GM12878 (cell line): Measurements from ENCODE around the gene PI4KA. TPM values are rescaled to one million over a fixed set of nuclear protein-coding genes. Genes with fewer than 3 reads are reported as not detected.

Experiments
- ATAC-seq: fragments of 200-7000 bp; cut with Tn5 transposase; 3 replicates; pipeline ENCODE4 v1.9.1; 2020; ENCODE audit warnings: mild to moderate bottlenecking, moderate library complexity
- BruUV-seq: library from RNA; stranded (reverse); fragments of 400-500 nt; replicated peaks from 2 replicates; lab custom pipeline; 2021; lab: Mats Ljungman, UMichigan
- CTCF ChIA-PET: fragments of 300-600 bp; sonication (Branson Sonifier 250); formaldehyde crosslinking; extraction: SDS; loops from one replicate; lab custom pipeline; 2021; ENCODE audit warnings: inconsistent platforms; lab: Yijun Ruan, JAX
- POLR2A ChIA-PET: fragments of 350-600 bp; formaldehyde crosslinking; extraction: SDS; loops from one replicate; lab custom pipeline; 2021; ENCODE audit warnings: inconsistent platforms; lab: Charles Lee
- RAD21 ChIA-PET: fragments of 300-600 bp; sonication (Branson Sonifier 250); formaldehyde crosslinking; loops from one replicate; lab custom pipeline; 2023; ENCODE audit warnings: antibody characterized with exemption; ENCODE audit not compliant: unreplicated experiment; lab: Charles Lee
- SMC1A ChIA-PET: fragments of 300-600 bp; sonication (Branson Sonifier 250); formaldehyde crosslinking; loops from one replicate; lab custom pipeline; 2023; ENCODE audit not compliant: unreplicated experiment, uncharacterized antibody; lab: Charles Lee
- DNase-seq: peaks from one replicate; pipeline ENCODE4 v3.0.0-alpha.2; 2011; ENCODE audit warnings: low read depth, low spot score
- FAIRE-seq: peaks from 3 replicates; lab custom pipeline; 2011; peaks lifted over from hg19 to GRCh38; lab: Jason Lieb, UNC
- H2AFZ ChIP-seq: 2 replicates; pipeline ENCODE4 v1.6.0; 2011; ENCODE audit warnings: low read depth, low read length, control low read depth; ENCODE audit not compliant: control insufficient read depth
- H3K27ac ChIP-seq: 2 replicates; pipeline ENCODE4 v1.5.1; 2011; ENCODE audit warnings: control low read depth; ENCODE audit not compliant: control insufficient read depth, insufficient read depth
- H3K27me3 ChIP-seq, 2 experiments: replicated peaks in 1 of 2; 2 replicates each; pipeline versions ENCODE4 v1.6.0 to v1.6.1; 2011; ENCODE audit warnings: low read length in 1 of 2; ENCODE audit not compliant: control insufficient read depth in 2 of 2, insufficient read depth in 2 of 2
- H3K36me3 ChIP-seq, 2 experiments: 2 replicates each; pipeline ENCODE4 v1.5.1; 2011; ENCODE audit warnings: low read length in 1 of 2; ENCODE audit not compliant: control insufficient read depth in 2 of 2, insufficient read depth in 2 of 2
- H3K4me1 ChIP-seq: 2 replicates; pipeline ENCODE4 v1.6.1; 2011; ENCODE audit warnings: mild to moderate bottlenecking, low read length, moderate library complexity, mixed read lengths; ENCODE audit not compliant: control insufficient read depth, insufficient read depth
- H3K4me2 ChIP-seq: 2 replicates; pipeline ENCODE4 v1.6.0; 2011; ENCODE audit warnings: control low read depth; ENCODE audit not compliant: control insufficient read depth, insufficient read depth
- H3K4me3 ChIP-seq: fragments of 200-600 bp; sonication (generic); 2 replicates; pipeline ENCODE4 v1.5.1; 2016
- H3K79me2 ChIP-seq: 2 replicates; pipeline ENCODE4 v1.6.0; 2011; ENCODE audit warnings: low read length; ENCODE audit not compliant: control insufficient read depth, insufficient read depth
- H3K9ac ChIP-seq: 2 replicates; pipeline ENCODE4 v1.8.0; 2011; ENCODE audit warnings: low read length, control low read depth, mixed read lengths; ENCODE audit not compliant: control insufficient read depth, insufficient read depth
- H3K9me3 ChIP-seq: replicated peaks from 3 replicates; pipeline ENCODE4 v1.5.1; 2011; ENCODE audit warnings: mild to moderate bottlenecking, low read length; ENCODE audit not compliant: control insufficient read depth, insufficient read depth
- H4K20me1 ChIP-seq: 2 replicates; pipeline ENCODE4 v1.6.0; 2011; ENCODE audit not compliant: control insufficient read depth, insufficient read depth
- BHLHE40 ChIP-seq, 2 experiments: fragments of 450-650 bp in 1 of 2; IDR thresholded peaks; 2 replicates each; pipeline ENCODE4 v1.6.1; 2011 to 2017; ENCODE audit warnings: low read depth in 2 of 2, borderline replicate concordance in 1 of 2, improper control_type of control experiment in 1 of 2, low read length in 1 of 2, mild to moderate bottlenecking in 1 of 2
- CBX3 ChIP-seq: fragments of 200-600 bp; sonication (generic); IDR thresholded peaks from 2 replicates; pipeline ENCODE4 v1.6.1; 2016; ENCODE audit warnings: low read depth, borderline replicate concordance
- CHD2 ChIP-seq: IDR thresholded peaks from 2 replicates; pipeline ENCODE4 v1.6.1; 2011; ENCODE audit warnings: low read depth, low read length, improper control_type of control experiment, borderline replicate concordance
- CREB1 ChIP-seq: IDR thresholded peaks from 2 replicates; pipeline ENCODE4 v1.6.1; 2012; ENCODE audit warnings: low read depth, mild to moderate bottlenecking, inconsistent platforms
- EED ChIP-seq: sonication (generic); IDR thresholded peaks from 2 replicates; pipeline ENCODE4 v1.6.1; 2016; ENCODE audit warnings: antibody characterized with exemption, low read depth
- HDAC2 ChIP-seq: fragments of 200-600 bp; sonication (generic); IDR thresholded peaks from 2 replicates; pipeline ENCODE4 v1.6.1; 2017
- NR2C1 ChIP-seq: fragments of 450-650 bp; IDR thresholded peaks from 2 replicates; pipeline ENCODE4 v1.6.1; 2017; ENCODE audit warnings: antibody characterized with exemption, mild to moderate bottlenecking, moderate library complexity
- PML ChIP-seq: IDR thresholded peaks from 2 replicates; pipeline ENCODE4 v1.6.1; 2012; ENCODE audit warnings: low read length, inconsistent platforms
- SPI1 ChIP-seq: IDR thresholded peaks from 2 replicates; pipeline ENCODE4 v1.6.1; 2011; ENCODE audit warnings: low read depth, mild to moderate bottlenecking, low read length, moderate library complexity, borderline replicate concordance; ENCODE audit not compliant: insufficient read depth
- TCF3 ChIP-seq: IDR thresholded peaks from 2 replicates; pipeline ENCODE4 v1.6.1; 2012; ENCODE audit warnings: low read depth, mild to moderate bottlenecking, low read length, borderline replicate concordance; ENCODE audit not compliant: insufficient read depth
- YBX1 ChIP-seq: fragments of 450-650 bp; IDR thresholded peaks from 2 replicates; pipeline ENCODE4 v1.6.1; 2016; ENCODE audit warnings: antibody characterized with exemption
- ZNF24 ChIP-seq: fragments of 450-650 bp; IDR thresholded peaks from 2 replicates; pipeline ENCODE4 v1.6.1; 2017; ENCODE audit warnings: antibody characterized with exemption, mild to moderate bottlenecking
- ZNF384 ChIP-seq: IDR thresholded peaks from 2 replicates; pipeline ENCODE4 v1.6.1; 2012; ENCODE audit warnings: low read depth, mild to moderate bottlenecking, low read length, improper control_type of control experiment, borderline replicate concordance
- WGBS: methylation state at CpG from one replicate; pipeline ENCODE4 v1.1.6; 2016; ENCODE audit warnings: low lambda C conversion rate; ENCODE audit not compliant: insufficient replicate concordance, insufficient coverage; ENCODE audit errors: missing lambda C conversion rate; 5-methylcytosine and 5-hydroxymethylcytosine counted together
- in situ Hi-C: fragments of 300-500 bp; cut with MboI; formaldehyde crosslinking; loops from 9 replicates; pipeline ENCODE4 v1.14.3; 2018; ENCODE audit warnings: mixed read lengths
- intact Hi-C: fragments of 100-400 bp; cut with micrococcal nuclease; formaldehyde crosslinking; loops from one replicate; pipeline ENCODE4 v1.14.2; 2022; ENCODE audit not compliant: unreplicated experiment
- polyA plus RNA-seq, 11 experiments: library from polyadenylated mRNA; depleted of rRNA in 4 of 11; unstranded in 6 of 11; stranded (reverse) in 5 of 11; fragments of >200 nt; fragmentation: Nextera tagmentation in 4 of 11; fragmentation: Illumina TruSeq in 1 of 11; extraction: Ambion mirVana in 4 of 11; extraction: Trizol in 1 of 11; gene quantifications; 1 replicate in 1 of 11; 2 replicates in 10 of 11; pipeline versions ENCODE4 v1.2.1 to v1.2.3, GENCODE V29; 2011 to 2016; ENCODE audit warnings: inconsistent platforms in 2 of 11, missing spikeins in 2 of 11, low read depth in 1 of 11
- total RNA-seq, 4 experiments: library from RNA; depleted of rRNA in 3 of 4; stranded (reverse); fragments of >200 nt in 3 of 4; fragmentation: Illumina TruSeq in 1 of 4; extraction: Trizol in 1 of 4; gene quantifications; 2 replicates each; pipeline versions ENCODE4 v1.2.1 to v1.2.3, GENCODE V29; 2013 to 2021
- TF ChIP-seq, protein P1 (sequence below): IDR thresholded peaks from 2 replicates; pipeline ENCODE4 v1.6.1; 2011; ENCODE audit warnings: low read depth, low read length, improper control_type of control experiment, borderline replicate concordance
- TF ChIP-seq, protein P2 (sequence below): fragments of 450-650 bp; IDR thresholded peaks from 2 replicates; pipeline ENCODE4 v1.6.1; 2014; ENCODE audit warnings: mild to moderate bottlenecking

The PI4KA gene
- total and polyA plus RNA-seq, 10 of the 15 experiments (the other 5 are each of a cell fraction or from before 2014, with no cell fraction given): 4.2 to 78.4 (median 42.1) TPM

DNA sequence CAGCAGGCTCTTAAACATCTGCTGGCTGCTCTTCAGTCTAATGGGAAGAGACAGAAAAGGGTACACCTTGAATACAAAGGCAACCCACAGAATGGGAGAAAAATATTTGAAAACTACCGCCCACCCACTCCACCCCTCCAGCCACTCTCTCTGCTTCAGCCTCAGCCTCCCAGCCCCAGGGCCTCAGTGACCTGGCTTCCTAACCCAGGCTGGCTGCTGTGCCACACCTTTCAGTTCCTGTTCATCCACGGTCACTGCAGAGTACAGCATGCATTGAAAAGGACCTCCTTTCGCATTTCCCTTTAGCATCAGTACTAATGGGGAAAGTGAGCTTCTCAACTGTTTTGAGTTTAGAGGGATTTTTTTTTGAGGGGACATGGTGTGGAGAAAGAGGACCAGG lies 113.5 kb downstream of the PI4KA start:
- POLR2A ChIA-PET: interaction anchor here (1.4 kb wide), 1 partner anchor 42 kb away, joined by 3 read pairs; no protein-coding TSS in a partner anchor
- BruUV-seq: no TSS peak
- RAD21 ChIA-PET: no interaction called here
- no peaks in the 10 kb centered on the region; the same call in 2 of the 3 replicates for H3K9me3 ChIP-seq
- DNase-seq: no peak
- SMC1A ChIA-PET: no interaction called here
- TF ChIP-seq EED: no peak
- peak; percentile 34; the same call in 1 of the 2 replicates for TF ChIP-seq SPI1
- CTCF ChIA-PET: interaction anchor here (0.6 to 3.0 kb wide), 3 partner anchors 39 to 300 kb away, joined by 3 to 19 read pairs (median 3); no protein-coding TSS in a partner anchor
- no peaks in the 10 kb centered on the region for H3K27me3 ChIP-seq
- FAIRE-seq: no peak
- in situ Hi-C loops (no loop called here), intact Hi-C loops (no loop called here)
- no peak overlapping the region for H3K9ac ChIP-seq
- H3K4me2 ChIP-seq: no peak overlapping the region
- no peak for ATAC-seq
- peaks cover 5 to 20% of the 10 kb centered on the region in 2 experiments for H3K36me3 ChIP-seq
- H3K4me1 ChIP-seq: peaks cover 29% of the 10 kb centered on the region
- peak overlapping the region; percentile 25; the same call in 1 of the 2 replicates for H3K27ac ChIP-seq
- H4K20me1 ChIP-seq: no peaks in the 10 kb centered on the region
- no peak overlapping the region for H2AFZ ChIP-seq
- no peak overlapping the region for H3K4me3 ChIP-seq
- WGBS: 41% methylated on average over 3 of the region's 3 CpGs
- H3K79me2 ChIP-seq: no peaks in the 10 kb centered on the region

DNA sequence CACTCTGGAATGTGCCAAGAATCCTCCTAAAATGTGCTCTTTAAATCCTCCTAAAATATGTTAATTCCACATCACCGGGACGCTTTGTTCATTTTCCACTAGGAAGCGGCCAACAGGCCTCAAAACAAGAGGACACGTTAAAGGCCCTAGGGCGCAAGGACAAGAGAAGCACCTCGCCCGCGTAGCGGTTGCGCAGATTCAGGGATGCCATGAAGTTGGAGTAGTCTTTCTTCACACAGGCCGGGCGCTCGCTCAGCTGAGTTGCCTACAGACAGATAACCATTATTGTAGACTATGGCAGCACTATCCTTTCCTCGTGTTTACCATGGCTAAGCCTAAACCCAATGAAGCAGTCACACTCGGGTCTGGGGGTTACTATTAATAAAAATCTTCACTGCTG lies 114.2 kb downstream of the PI4KA start:
- no peak overlapping the region for H3K4me2 ChIP-seq
- BruUV-seq: no TSS peak
- H3K27me3 ChIP-seq: no peaks in the 10 kb centered on the region
- H3K9ac ChIP-seq: no peak overlapping the region
- POLR2A ChIA-PET: no interaction called here
- no peaks in the 10 kb centered on the region for H3K79me2 ChIP-seq
- H3K4me1 ChIP-seq: peaks cover 22% of the 10 kb centered on the region
- H3K36me3 ChIP-seq: peaks cover 5 to 20% of the 10 kb centered on the region in 2 experiments
- intact Hi-C loops (loop anchor here (5.0 kb wide), 1 partner anchor 137 kb away; no protein-coding TSS in a partner anchor), in situ Hi-C loops (no loop called here)
- no peak for FAIRE-seq
- RAD21 ChIA-PET: no interaction called here
- CTCF ChIA-PET: interaction anchor here (1.2 to 3.0 kb wide), 2 partner anchors 40 to 181 kb away, joined by 3 to 19 read pairs; no protein-coding TSS in a partner anchor
- SMC1A ChIA-PET: no interaction called here
- H3K27ac ChIP-seq: no peak overlapping the region
- DNase-seq: no peak
- no peaks in the 10 kb centered on the region for H4K20me1 ChIP-seq
- no peaks in the 10 kb centered on the region; the same call in 2 of the 3 replicates for H3K9me3 ChIP-seq
- WGBS: 94% methylated on average over 15 of the region's 15 CpGs
- no peak for ATAC-seq
- H3K4me3 ChIP-seq: no peak overlapping the region
- no peak overlapping the region for H2AFZ ChIP-seq
- TF ChIP-seq ZNF384 (no peak), YBX1 (no peak), HDAC2 (no peak), BHLHE40 (IDR thresholded peaks at IDR 0.05; ENCODE audit: borderline replicate concordance in 1 of 2, low read depth in 2 of 2, low read length in 1 of 2) (no peak), TCF3 (no peak), CHD2 (no peak), NR2C1 (no peak), CREB1 (no peak), PML (no peak), ZNF24 (no peak), CBX3 (no peak)
- TF ChIP-seq, protein P1, sequence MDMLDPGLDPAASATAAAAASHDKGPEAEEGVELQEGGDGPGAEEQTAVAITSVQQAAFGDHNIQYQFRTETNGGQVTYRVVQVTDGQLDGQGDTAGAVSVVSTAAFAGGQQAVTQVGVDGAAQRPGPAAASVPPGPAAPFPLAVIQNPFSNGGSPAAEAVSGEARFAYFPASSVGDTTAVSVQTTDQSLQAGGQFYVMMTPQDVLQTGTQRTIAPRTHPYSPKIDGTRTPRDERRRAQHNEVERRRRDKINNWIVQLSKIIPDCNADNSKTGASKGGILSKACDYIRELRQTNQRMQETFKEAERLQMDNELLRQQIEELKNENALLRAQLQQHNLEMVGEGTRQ: no peak
- TF ChIP-seq, protein P2, sequence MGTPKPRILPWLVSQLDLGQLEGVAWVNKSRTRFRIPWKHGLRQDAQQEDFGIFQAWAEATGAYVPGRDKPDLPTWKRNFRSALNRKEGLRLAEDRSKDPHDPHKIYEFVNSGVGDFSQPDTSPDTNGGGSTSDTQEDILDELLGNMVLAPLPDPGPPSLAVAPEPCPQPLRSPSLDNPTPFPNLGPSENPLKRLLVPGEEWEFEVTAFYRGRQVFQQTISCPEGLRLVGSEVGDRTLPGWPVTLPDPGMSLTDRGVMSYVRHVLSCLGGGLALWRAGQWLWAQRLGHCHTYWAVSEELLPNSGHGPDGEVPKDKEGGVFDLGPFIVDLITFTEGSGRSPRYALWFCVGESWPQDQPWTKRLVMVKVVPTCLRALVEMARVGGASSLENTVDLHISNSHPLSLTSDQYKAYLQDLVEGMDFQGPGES: no peak
